Caco-2 (cell line): ENCODE results near the gene PRKAG2. TPM values are rescaled to one million over a fixed set of nuclear protein-coding genes. Genes with fewer than 3 reads are reported as not detected.

Experiments used
- BruUV-seq: library from RNA; stranded (reverse); fragments of 400-500 nt; replicated peaks from 2 replicates; lab custom pipeline; 2021; lab: Mats Ljungman, UMichigan
- CTCF ChIA-PET: fragments of 300-600 bp; sonication (Branson Sonifier 250); formaldehyde crosslinking; loops from one replicate; lab custom pipeline; 2022; ENCODE audit warnings: antibody characterized with exemption; lab: Charles Lee
- POLR2A ChIA-PET: fragments of 300-600 bp; sonication (Branson Sonifier 250); formaldehyde crosslinking; loops from one replicate; lab custom pipeline; 2022; ENCODE audit warnings: antibody characterized with exemption; lab: Charles Lee
- DNase-seq, 2 experiments: peaks; one replicate each; pipeline versions ENCODE4 v3.0.0 to v3.0.0-alpha.2; 2020 to 2022
- H3K27me3 ChIP-seq: replicated peaks from 2 replicates; pipeline ENCODE4 v1.6.0; 2011; ENCODE audit warnings: low read length; ENCODE audit not compliant: control insufficient read depth, insufficient read depth
- H3K36me3 ChIP-seq: 2 replicates; pipeline ENCODE4 v1.5.1; 2011; ENCODE audit warnings: low read length; ENCODE audit not compliant: control insufficient read depth, insufficient read depth
- H3K4me1 ChIP-seq: fragments of 250-450 bp; sonication (Bioruptor Pico); 2 replicates; pipeline ENCODE4 v1.5.1; 2020; ENCODE audit warnings: mild to moderate bottlenecking
- H3K4me3 ChIP-seq: 2 replicates; pipeline ENCODE4 v1.5.1; 2011; ENCODE audit warnings: low read depth, mild to moderate bottlenecking, control low read depth, low read length
- H3K9me3 ChIP-seq: fragments of 250-450 bp; sonication (Bioruptor Pico); 2 replicates; pipeline ENCODE4 v1.5.1; 2020; ENCODE audit warnings: mild to moderate bottlenecking, moderate library complexity
- H3K27ac Mint-ChIP-seq: one replicate; pipeline ENCODE4 v1.8.0; 2022; ENCODE audit warnings: mixed read lengths; ENCODE audit not compliant: unreplicated experiment
- H3K27me3 Mint-ChIP-seq: one replicate; pipeline ENCODE4 v1.8.0; 2022; ENCODE audit warnings: mixed read lengths; ENCODE audit not compliant: insufficient read depth, unreplicated experiment
- H3K36me3 Mint-ChIP-seq: one replicate; pipeline ENCODE4 v1.8.0; 2022; ENCODE audit warnings: mild to moderate bottlenecking, mixed read lengths; ENCODE audit not compliant: insufficient read depth, unreplicated experiment
- H3K4me1 Mint-ChIP-seq: one replicate; pipeline ENCODE4 v1.8.0; 2022; ENCODE audit warnings: low read depth, mixed read lengths; ENCODE audit not compliant: unreplicated experiment
- H3K4me3 Mint-ChIP-seq: one replicate; pipeline ENCODE4 v1.8.0; 2022; ENCODE audit warnings: mild to moderate bottlenecking, moderate library complexity, mixed read lengths; ENCODE audit not compliant: unreplicated experiment
- H3K9me3 Mint-ChIP-seq: one replicate; pipeline ENCODE4 v1.8.0; 2022; ENCODE audit warnings: mixed read lengths; ENCODE audit not compliant: unreplicated experiment
- intact Hi-C: fragments of 100-400 bp; cut with micrococcal nuclease; formaldehyde crosslinking; loops from one replicate; pipeline ENCODE4 v1.10.0; 2022; ENCODE audit not compliant: unreplicated experiment
- total RNA-seq: library from RNA; stranded (reverse); gene quantifications from 2 replicates; pipeline ENCODE4 v1.2.3, GENCODE V29; 2022
- TF ChIP-seq, protein P1 (sequence below), 2 experiments: fragments of 200-600 bp in 1 of 2; IDR thresholded peaks; 1 replicate in 1 of 2; 2 replicates in 1 of 2; pipeline versions ENCODE4 v1.5.1 to v1.8.0; 2011 to 2022; ENCODE audit warnings: antibody characterized with exemption in 1 of 2, control low read depth in 1 of 2, inconsistent platforms in 1 of 2, low read depth in 1 of 2, low read length in 1 of 2, mild to moderate bottlenecking in 1 of 2, moderate library complexity in 1 of 2; ENCODE audit not compliant: insufficient read depth in 1 of 2, severe bottlenecking in 1 of 2, unreplicated experiment in 1 of 2

Gene PRKAG2
- total RNA-seq, 1 experiment from 2014 or later: 15.9 TPM

DNA sequence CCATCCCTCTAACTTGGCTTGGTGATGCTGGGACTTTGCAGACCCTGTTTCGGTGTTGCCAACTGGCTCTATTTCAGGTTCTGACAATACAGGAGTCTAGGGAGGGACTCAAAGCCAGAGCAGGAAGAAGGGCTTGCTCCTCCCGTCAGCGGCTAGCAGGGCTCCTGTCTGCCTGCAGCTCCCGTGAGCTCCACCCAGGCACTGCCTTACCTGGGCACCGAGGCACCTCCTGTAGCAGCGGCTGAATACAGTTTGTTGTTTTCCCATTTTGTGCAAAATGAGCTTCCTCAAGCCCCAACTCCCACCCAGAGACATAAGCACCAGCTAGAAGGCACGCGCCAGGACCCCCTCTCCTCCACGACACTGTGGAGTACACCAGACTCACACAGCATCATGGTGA lies 287.9 kb downstream of the PRKAG2 start:
- POLR2A ChIA-PET: no interaction called here
- no peaks in the 10 kb centered on the region for H3K27me3 Mint-ChIP-seq
- H3K4me1 Mint-ChIP-seq: no peaks in the 10 kb centered on the region
- no peaks in the 10 kb centered on the region for H3K4me1 ChIP-seq
- H3K9me3 ChIP-seq: no peaks in the 10 kb centered on the region
- no peak overlapping the region for H3K4me3 ChIP-seq
- no peak for DNase-seq
- H3K27me3 ChIP-seq: no peaks in the 10 kb centered on the region
- H3K27ac Mint-ChIP-seq: no peak overlapping the region
- H3K36me3 ChIP-seq: no peaks in the 10 kb centered on the region
- CTCF ChIA-PET: no interaction called here
- intact Hi-C loops: no loop called here
- H3K4me3 Mint-ChIP-seq: no peak overlapping the region
- BruUV-seq: no TSS peak
- no peaks in the 10 kb centered on the region for H3K9me3 Mint-ChIP-seq
- TF ChIP-seq, protein P1, sequence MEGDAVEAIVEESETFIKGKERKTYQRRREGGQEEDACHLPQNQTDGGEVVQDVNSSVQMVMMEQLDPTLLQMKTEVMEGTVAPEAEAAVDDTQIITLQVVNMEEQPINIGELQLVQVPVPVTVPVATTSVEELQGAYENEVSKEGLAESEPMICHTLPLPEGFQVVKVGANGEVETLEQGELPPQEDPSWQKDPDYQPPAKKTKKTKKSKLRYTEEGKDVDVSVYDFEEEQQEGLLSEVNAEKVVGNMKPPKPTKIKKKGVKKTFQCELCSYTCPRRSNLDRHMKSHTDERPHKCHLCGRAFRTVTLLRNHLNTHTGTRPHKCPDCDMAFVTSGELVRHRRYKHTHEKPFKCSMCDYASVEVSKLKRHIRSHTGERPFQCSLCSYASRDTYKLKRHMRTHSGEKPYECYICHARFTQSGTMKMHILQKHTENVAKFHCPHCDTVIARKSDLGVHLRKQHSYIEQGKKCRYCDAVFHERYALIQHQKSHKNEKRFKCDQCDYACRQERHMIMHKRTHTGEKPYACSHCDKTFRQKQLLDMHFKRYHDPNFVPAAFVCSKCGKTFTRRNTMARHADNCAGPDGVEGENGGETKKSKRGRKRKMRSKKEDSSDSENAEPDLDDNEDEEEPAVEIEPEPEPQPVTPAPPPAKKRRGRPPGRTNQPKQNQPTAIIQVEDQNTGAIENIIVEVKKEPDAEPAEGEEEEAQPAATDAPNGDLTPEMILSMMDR (IDR thresholded peaks at IDR 0.05; ENCODE audit: insufficient read depth in 1 of 2, low read depth in 1 of 2, low read length in 1 of 2, severe bottlenecking in 1 of 2, unreplicated experiment in 1 of 2): no peak
- H3K36me3 Mint-ChIP-seq: no peaks in the 10 kb centered on the region

DNA sequence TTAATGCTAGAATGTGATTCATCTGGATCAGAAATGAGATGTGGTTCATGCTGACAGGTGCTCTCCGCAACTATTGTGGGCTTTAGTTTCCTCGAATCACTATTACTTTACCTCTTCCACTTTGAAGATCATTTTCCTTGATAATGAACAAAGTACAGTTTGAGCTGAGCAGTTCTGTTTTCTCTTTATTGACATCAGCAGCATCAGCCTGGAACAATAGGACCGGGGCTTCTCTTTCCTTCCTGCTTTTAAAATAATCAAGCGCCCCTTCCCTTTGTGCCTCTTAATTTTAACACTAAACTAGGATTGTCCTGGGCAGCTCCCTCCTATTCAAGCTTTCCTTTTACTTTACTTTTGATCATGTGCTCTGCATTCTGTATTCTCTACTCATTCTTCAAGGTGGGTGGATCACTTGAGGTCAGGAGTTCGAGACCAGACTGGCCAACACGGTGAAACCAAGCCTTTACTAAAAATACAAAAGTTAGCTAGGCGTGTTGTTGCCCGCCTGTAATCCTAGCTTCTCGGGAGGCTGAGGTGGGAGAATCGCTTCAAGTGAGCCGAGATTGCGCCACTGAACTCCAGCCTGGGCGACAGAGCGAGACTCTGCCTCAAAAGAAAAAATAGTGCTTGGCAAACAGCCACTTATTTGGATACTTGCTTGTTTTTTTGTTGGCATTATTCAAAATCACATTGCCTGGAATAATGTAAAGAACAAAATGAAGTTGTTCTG lies 290.2 kb downstream of the PRKAG2 start:
- H3K27me3 Mint-ChIP-seq: no peaks in the 10 kb centered on the region
- TF ChIP-seq, protein P1 (IDR thresholded peaks at IDR 0.05; ENCODE audit: insufficient read depth in 1 of 2, low read depth in 1 of 2, low read length in 1 of 2, severe bottlenecking in 1 of 2, unreplicated experiment in 1 of 2): no peak
- Histone ChIP-seq H3K9me3 (no peaks in the 10 kb centered on the region), H3K4me3 (no peak overlapping the region), H3K4me1 (no peaks in the 10 kb centered on the region), H3K36me3 (no peaks in the 10 kb centered on the region), H3K27me3 (no peaks in the 10 kb centered on the region)
- H3K9me3 Mint-ChIP-seq: no peaks in the 10 kb centered on the region
- CTCF ChIA-PET: interaction anchor here (0.6 kb wide), 1 partner anchor 33 kb away, joined by 3 read pairs; no protein-coding TSS in a partner anchor
- no peak overlapping the region for H3K27ac Mint-ChIP-seq
- H3K36me3 Mint-ChIP-seq: no peaks in the 10 kb centered on the region
- no peak overlapping the region for H3K4me3 Mint-ChIP-seq
- H3K4me1 Mint-ChIP-seq: no peaks in the 10 kb centered on the region
- no TSS peak for BruUV-seq
- intact Hi-C loops: no loop called here
- no peak for DNase-seq
- POLR2A ChIA-PET: no interaction called here

DNA sequence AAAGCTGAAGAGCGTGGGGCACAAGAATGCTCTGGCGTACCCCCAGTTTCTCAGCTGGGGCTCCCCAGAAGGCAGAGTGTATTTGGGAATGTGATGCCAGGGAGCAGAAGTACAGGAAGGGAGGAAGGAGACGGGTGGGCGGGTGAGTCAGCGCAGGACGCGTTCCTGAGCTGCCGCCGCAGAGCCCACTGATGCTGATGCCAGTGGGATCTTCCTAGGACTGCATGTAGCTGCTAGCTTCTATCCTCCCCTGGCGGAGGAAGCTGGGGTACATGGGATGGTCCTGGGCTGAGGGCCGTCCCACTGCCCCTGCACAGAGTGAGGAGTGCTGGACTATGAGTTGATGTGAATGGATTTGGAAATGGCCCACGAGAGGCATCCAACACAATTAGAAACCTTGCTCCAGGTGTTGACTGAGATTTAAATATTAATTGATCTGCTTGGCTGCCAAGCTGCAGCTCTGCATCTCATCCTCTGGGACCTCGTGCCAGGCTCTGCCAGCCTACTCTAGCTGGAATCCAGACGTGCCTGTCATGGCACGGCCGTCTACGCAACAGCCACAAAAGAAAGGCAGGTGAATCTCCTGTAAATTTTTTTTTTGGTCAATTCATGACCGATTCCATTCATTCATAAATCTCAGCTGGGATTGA lies 291.0 kb downstream of the PRKAG2 start:
- no peaks in the 10 kb centered on the region for H3K36me3 Mint-ChIP-seq
- no TSS peak for BruUV-seq
- DNase-seq: no peak

More for the DNA sequence above, 291.0 kb downstream of the PRKAG2 start:
- TF ChIP-seq, protein P1 (IDR thresholded peaks at IDR 0.05; ENCODE audit: insufficient read depth in 1 of 2, low read depth in 1 of 2, low read length in 1 of 2, severe bottlenecking in 1 of 2, unreplicated experiment in 1 of 2): no peak
- Histone ChIP-seq H3K4me1 (no peaks in the 10 kb centered on the region), H3K9me3 (peaks cover 1% of the 10 kb centered on the region; the same call in 1 of the 2 replicates), H3K4me3 (no peak overlapping the region), H3K36me3 (no peaks in the 10 kb centered on the region), H3K27me3 (no peaks in the 10 kb centered on the region)
- no peak overlapping the region for H3K4me3 Mint-ChIP-seq
- intact Hi-C loops: no loop called here
- POLR2A ChIA-PET: no interaction called here
- H3K27me3 Mint-ChIP-seq: no peaks in the 10 kb centered on the region
- no peaks in the 10 kb centered on the region for H3K9me3 Mint-ChIP-seq
- no peaks in the 10 kb centered on the region for H3K4me1 Mint-ChIP-seq
- CTCF ChIA-PET: interaction anchor here (0.6 kb wide), 1 partner anchor 34 kb away, joined by 3 read pairs; no protein-coding TSS in a partner anchor
- H3K27ac Mint-ChIP-seq: no peak overlapping the region
